Upper lobe of left lung (tissue), 4 donors: Measurements from ENCODE around the gene LRRC45.

Experiments used
- CTCF ChIP-seq, 6 experiments: fragments of 450-650 bp in 4 of 6; fragments of 200-600 bp in 2 of 6; sonication (generic) in 2 of 6; IDR thresholded peaks; one replicate each; pipeline ENCODE4 v1.5.1; 2016 to 2019; ENCODE audit warnings: antibody characterized with exemption in 6 of 6
- POLR2A ChIP-seq, 4 donors: fragments of 450-650 bp; IDR thresholded peaks; one replicate each; pipeline ENCODE4 v1.5.1; 2016 to 2017; ENCODE audit warnings: antibody characterized with exemption in 4 of 4, mild to moderate bottlenecking in 2 of 4
- POLR2AphosphoS5 ChIP-seq, 2 donors: sonication (generic); formaldehyde crosslinking; IDR thresholded peaks; one replicate each; pipeline ENCODE4 v1.5.1; 2017; ENCODE audit warnings: antibody characterized with exemption in 2 of 2

GRCh38 chr17:82055965-82056728, 33.0 kb downstream of the LRRC45 start:
- TF ChIP-seq POLR2AphosphoS5 (IDR thresholded peaks at IDR 0.05) (no peak), CTCF (IDR thresholded peaks at IDR 0.05) (no peak), POLR2A (IDR thresholded peaks at IDR 0.05) (no peak)
